ENCODE measurements around the gene CD300H.

Gene CD300H

GRCh38 chr17:74567397-74567796 is at the start of gene CD300H:
Gene CD300H, minus strand, starts transcription at chr17:74567509.
- DNase-seq (ENCODE audit: low read depth, low spot score), result no peak
- no peak within 1 kb of the TSS for H3K27ac ChIP-seq

GRCh38 chr17:74616696-74617095 is 49.4 kb upstream of the CD300H start:
- no peak overlapping the region for H3K27ac ChIP-seq
- no peak for DNase-seq (ENCODE audit: low read depth, low spot score)

GRCh38 chr17:74612046-74612445 is 44.7 kb upstream of the CD300H start:
- no peak for DNase-seq (ENCODE audit: low read depth, low spot score)
- no peak overlapping the region for H3K27ac ChIP-seq

GRCh38 chr17:74610108-74610507 is 42.8 kb upstream of the CD300H start:
- DNase-seq (ENCODE audit: low read depth, low spot score), result no peak

GRCh38 chr17:74608511-74608910 is 41.2 kb upstream of the CD300H start:
- no peak for DNase-seq (ENCODE audit: low read depth, low spot score)
- no peak overlapping the region for H3K27ac ChIP-seq

More at GRCh38 chr17:74610108-74610507, 42.8 kb upstream of the CD300H start:
- H3K27ac ChIP-seq, result no peak overlapping the region

GRCh38 chr17:74607221-74607620 is 39.9 kb upstream of the CD300H start:
- DNase-seq (ENCODE audit: low read depth, low spot score), result no peak
- H3K27ac ChIP-seq, result no peak overlapping the region

- no peak overlapping the region for H3K27ac ChIP-seq
- no peak for DNase-seq (ENCODE audit: low read depth, low spot score)
Measured at GRCh38 chr17:74606050-74606449, 38.7 kb upstream of the CD300H start.

GRCh38 chr17:74605361-74605760 is 38.1 kb upstream of the CD300H start:
- DNase-seq (ENCODE audit: low read depth, low spot score), result peak; percentile 57
- H3K27ac ChIP-seq, result no peak overlapping the region

GRCh38 chr17:74604761-74605160 is 37.5 kb upstream of the CD300H start:
- no peak overlapping the region for H3K27ac ChIP-seq
- DNase-seq (ENCODE audit: low read depth, low spot score), result no peak

DNA sequence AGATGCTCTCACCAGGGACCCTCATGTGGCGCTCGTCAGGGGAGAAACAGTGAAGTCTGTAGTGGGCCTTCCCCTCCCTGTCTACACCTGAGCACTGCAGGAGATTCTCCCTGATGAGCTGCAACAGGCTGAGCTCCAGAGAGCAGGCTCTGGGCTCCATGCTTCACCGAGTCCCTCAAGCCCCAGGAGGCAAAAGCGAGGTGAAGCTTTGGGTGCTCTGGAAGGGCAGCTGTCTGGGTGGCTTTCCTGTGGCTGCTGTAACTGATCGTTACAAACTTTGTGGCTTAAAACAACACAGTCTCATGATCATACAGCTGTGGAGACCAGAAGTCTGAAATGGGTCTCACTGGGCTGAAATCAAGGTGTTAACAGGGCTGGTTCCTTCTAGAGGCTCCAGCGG is 36.9 kb upstream of the CD300H start:
- no peak for DNase-seq (ENCODE audit: low read depth, low spot score)
- H3K27ac ChIP-seq, result no peak overlapping the region

- H3K27ac ChIP-seq, result no peak overlapping the region
- no peak for DNase-seq (ENCODE audit: low read depth, low spot score)
Measured at GRCh38 chr17:74603746-74604145, 36.4 kb upstream of the CD300H start.

GRCh38 chr17:74603037-74603635 is 35.8 kb upstream of the CD300H start:
- no peak for DNase-seq (ENCODE audit: low read depth, low spot score)
- no peak overlapping the region for H3K27ac ChIP-seq

GRCh38 chr17:74601944-74602572 is 34.7 kb upstream of the CD300H start:
- no peak overlapping the region for H3K27ac ChIP-seq
- no peak for DNase-seq (ENCODE audit: low read depth, low spot score)

- peak; percentile 6 for DNase-seq (ENCODE audit: low read depth, low spot score)
- H3K27ac ChIP-seq, result no peak overlapping the region
Measured at GRCh38 chr17:74599448-74599939, 32.2 kb upstream of the CD300H start.

- DNase-seq (ENCODE audit: low read depth, low spot score), result no peak
- H3K27ac ChIP-seq, result no peak overlapping the region
Measured at GRCh38 chr17:74599023-74599399, 31.7 kb upstream of the CD300H start.

- no peak overlapping the region for H3K27ac ChIP-seq
Measured at GRCh38 chr17:74598346-74599022, 31.2 kb upstream of the CD300H start.

GRCh38 chr17:74597069-74597790 is 29.9 kb upstream of the CD300H start:
- no peak overlapping the region for H3K27ac ChIP-seq
- no peak for DNase-seq (ENCODE audit: low read depth, low spot score)

More at GRCh38 chr17:74598346-74599022, 31.2 kb upstream of the CD300H start:
- no peak for DNase-seq (ENCODE audit: low read depth, low spot score)

DNA sequence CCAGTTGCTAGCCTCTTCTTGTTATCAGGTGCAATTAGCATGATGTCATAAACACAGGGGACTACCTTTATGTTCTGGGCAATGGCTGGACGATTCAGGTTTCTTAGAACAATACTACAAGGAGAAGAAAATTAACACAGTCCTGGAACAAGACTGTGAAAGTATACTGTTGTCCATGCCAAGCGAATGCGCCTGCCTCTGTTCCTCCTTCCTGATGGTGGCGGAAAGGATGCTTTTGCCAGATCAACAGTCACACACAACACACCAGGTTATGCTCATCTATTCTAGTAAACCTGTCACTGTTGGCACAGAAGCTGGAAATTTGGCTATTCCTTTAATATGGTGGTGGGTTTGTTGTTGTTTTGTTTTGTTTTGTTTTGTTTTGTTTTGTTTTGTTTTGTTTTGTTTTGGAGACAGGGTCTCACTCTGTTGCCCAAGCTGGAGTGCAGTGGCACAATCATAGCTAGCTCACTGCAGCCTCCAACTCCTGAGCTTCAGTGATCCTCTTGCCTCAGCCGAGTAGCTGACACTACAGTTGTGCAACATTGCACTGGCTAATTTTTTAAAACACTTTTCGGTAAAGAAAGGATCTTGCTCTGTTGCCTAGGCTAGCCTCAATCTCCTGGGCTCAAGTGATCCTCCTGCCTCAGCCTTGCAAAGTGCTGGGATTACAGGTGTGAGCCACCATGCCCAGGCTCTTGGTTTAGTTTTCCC is 27.9 kb upstream of the CD300H start:
- DNase-seq (ENCODE audit: low read depth, low spot score), result no peak
- no peak overlapping the region for H3K27ac ChIP-seq

- no peak for DNase-seq (ENCODE audit: low read depth, low spot score)
Measured at GRCh38 chr17:74592087-74592990, 25.0 kb upstream of the CD300H start, which contains the start of gene CD300LD. Gene CD300LD, minus strand, starts transcription at chr17:74592283. Its CDS starts 81 bp downstream, at chr17:74592202.

More at GRCh38 chr17:74592087-74592990, 25.0 kb upstream of the CD300H start, which contains the start of gene CD300LD:
- H3K27ac ChIP-seq, result no peak within 1 kb of the TSS
